HFFc6 (cell line): ENCODE measurements around the gene NR6A1. TPM values are rescaled to one million over a fixed set of nuclear protein-coding genes. Genes with fewer than 3 reads are reported as not detected.
A peak's percentile ranks its signal among the peaks of the same experiment; 100 is the strongest.

Source experiments
- DNase-seq: peaks from one replicate; pipeline ENCODE4 v3.0.0-alpha.2; 2018
- H3K27ac Mint-ChIP-seq: 2 replicates; pipeline ENCODE4 v1.8.0; 2020; ENCODE audit warnings: mild to moderate bottlenecking, mixed read lengths
- H3K27me3 Mint-ChIP-seq: 2 replicates; pipeline ENCODE4 v1.8.0; 2021; ENCODE audit warnings: mild to moderate bottlenecking, moderate library complexity, mixed read lengths; ENCODE audit not compliant: insufficient read depth
- H3K36me3 Mint-ChIP-seq: 2 replicates; pipeline ENCODE4 v1.8.0; 2021; ENCODE audit warnings: low read depth, mixed read lengths
- H3K4me1 Mint-ChIP-seq: 2 replicates; pipeline ENCODE4 v1.8.0; 2020; ENCODE audit warnings: low read depth, mixed read lengths
- H3K4me3 Mint-ChIP-seq: 2 replicates; pipeline ENCODE4 v1.8.0; 2020; ENCODE audit warnings: mild to moderate bottlenecking, moderate library complexity, mixed read lengths
- H3K9me3 Mint-ChIP-seq: 2 replicates; pipeline ENCODE4 v1.8.0; 2020; ENCODE audit warnings: mild to moderate bottlenecking, mixed read lengths
- CTCF ChIP-seq: fragments of 200-600 bp; sonication (generic); IDR thresholded peaks from 2 replicates; pipeline ENCODE4 v1.5.0; 2021; ENCODE audit warnings: antibody characterized with exemption, mild to moderate bottlenecking
- total RNA-seq, 6 experiments: library from RNA; stranded (reverse); fragmentation: NEBNext Ultra II Directional; extraction: Animal tissue kit (Norgen Biotek cat#: 25700); gene quantifications; 2 replicates in 1 of 6; 3 replicates in 5 of 6; pipeline ENCODE4 v1.2.3, GENCODE V29; 2021

NR6A1 gene
- total RNA-seq, 6 experiments from 2014 or later = 0.05 to 0.26 (median 0.13) TPM

GRCh38 chr9:124530246-124530645 lies 240.9 kb downstream of the NR6A1 start:
- no peaks in the 10 kb centered on the region for H3K36me3 Mint-ChIP-seq
- H3K9me3 Mint-ChIP-seq = no peaks in the 10 kb centered on the region
- TF ChIP-seq CTCF = no peak
- H3K4me1 Mint-ChIP-seq = peaks cover 10% of the 10 kb centered on the region
- H3K27ac Mint-ChIP-seq = no peak overlapping the region
- H3K4me3 Mint-ChIP-seq = no peak overlapping the region
- H3K27me3 Mint-ChIP-seq = no peaks in the 10 kb centered on the region; the same call in none of the 2 replicates
- DNase-seq = no peak

GRCh38 chr9:124527781-124528180 lies 243.3 kb downstream of the NR6A1 start:
- peak; percentile 52 for DNase-seq
- H3K9me3 Mint-ChIP-seq = no peaks in the 10 kb centered on the region
- peaks cover 10% of the 10 kb centered on the region for H3K4me1 Mint-ChIP-seq
- no peak for TF ChIP-seq CTCF
- peak overlapping the region; percentile 53 for H3K27ac Mint-ChIP-seq
- peaks cover 4% of the 10 kb centered on the region for H3K27me3 Mint-ChIP-seq
- no peak overlapping the region; the same call in 1 of the 2 replicates for H3K4me3 Mint-ChIP-seq
- no peaks in the 10 kb centered on the region for H3K36me3 Mint-ChIP-seq

- DNase-seq = no peak
- Mint-ChIP-seq H3K27ac (no peak overlapping the region), H3K9me3 (no peaks in the 10 kb centered on the region), H3K4me1 (peaks cover 10% of the 10 kb centered on the region), H3K36me3 (no peaks in the 10 kb centered on the region), H3K4me3 (no peak overlapping the region), H3K27me3 (peaks cover 13% of the 10 kb centered on the region)
- TF ChIP-seq CTCF = no peak
Observed at GRCh38 chr9:124526174-124526573, 244.9 kb downstream of the NR6A1 start.

- peaks cover 30% of the 10 kb centered on the region for H3K27me3 Mint-ChIP-seq
- H3K27ac Mint-ChIP-seq = no peak overlapping the region
- DNase-seq = no peak
- no peaks in the 10 kb centered on the region for H3K36me3 Mint-ChIP-seq
- no peak overlapping the region for H3K4me3 Mint-ChIP-seq
- no peaks in the 10 kb centered on the region for H3K9me3 Mint-ChIP-seq
- H3K4me1 Mint-ChIP-seq = peaks cover 3% of the 10 kb centered on the region
- 0 out of 2 replicates have a peak, but pooled peaks have one; percentile 11 for TF ChIP-seq CTCF
Observed at GRCh38 chr9:124522121-124523098, 248.7 kb downstream of the NR6A1 start.

GRCh38 chr9:124521142-124521541 lies 250.0 kb downstream of the NR6A1 start:
- no peak overlapping the region for H3K27ac Mint-ChIP-seq
- H3K27me3 Mint-ChIP-seq = peaks cover 42% of the 10 kb centered on the region
- no peaks in the 10 kb centered on the region for H3K9me3 Mint-ChIP-seq
- no peaks in the 10 kb centered on the region; the same call in 1 of the 2 replicates for H3K4me1 Mint-ChIP-seq
- no peaks in the 10 kb centered on the region for H3K36me3 Mint-ChIP-seq
- no peak for DNase-seq
- no peak for TF ChIP-seq CTCF
- no peak overlapping the region for H3K4me3 Mint-ChIP-seq
